Body of pancreas (tissue), 4 donors: ENCODE data around the gene SRPK3.

ENCODE experiments used
- CTCF ChIP-seq, 7 experiments: fragments of 450-650 bp in 4 of 7; fragments of 200-600 bp in 3 of 7; sonication (generic) in 3 of 7; IDR thresholded peaks; one replicate each; pipeline ENCODE4 v1.5.1; 2016 to 2019; ENCODE audit warnings: antibody characterized with exemption in 7 of 7
- POLR2A ChIP-seq, 3 donors: fragments of 450-650 bp; IDR thresholded peaks; one replicate each; pipeline ENCODE4 v1.6.1; 2016; ENCODE audit warnings: antibody characterized with exemption in 3 of 3, mild to moderate bottlenecking in 2 of 3

DNA sequence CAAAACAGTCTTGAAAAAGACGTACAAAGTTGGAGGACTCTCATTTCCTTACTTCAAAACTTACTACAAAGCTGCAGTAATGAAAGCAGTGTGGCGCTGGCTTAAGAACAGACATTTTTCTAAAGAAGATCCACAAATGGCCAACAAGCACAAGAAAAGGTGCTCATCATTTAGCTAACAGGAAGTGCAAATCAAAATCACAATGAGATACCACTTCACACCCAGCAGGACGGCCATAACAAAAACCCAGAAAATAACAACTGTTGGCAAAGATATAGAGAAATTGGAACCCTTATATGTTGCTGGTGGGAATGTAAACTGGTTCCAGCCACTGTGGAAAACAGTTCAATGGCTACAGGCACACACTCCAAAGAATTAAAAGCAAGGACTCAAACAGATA, 46.2 kb downstream of the SRPK3 start:
- TF ChIP-seq POLR2A (IDR thresholded peaks at IDR 0.05) (no peak), CTCF (IDR thresholded peaks at IDR 0.05) (no peak)
